ENCODE measurements around the gene RGS3.

DNA sequence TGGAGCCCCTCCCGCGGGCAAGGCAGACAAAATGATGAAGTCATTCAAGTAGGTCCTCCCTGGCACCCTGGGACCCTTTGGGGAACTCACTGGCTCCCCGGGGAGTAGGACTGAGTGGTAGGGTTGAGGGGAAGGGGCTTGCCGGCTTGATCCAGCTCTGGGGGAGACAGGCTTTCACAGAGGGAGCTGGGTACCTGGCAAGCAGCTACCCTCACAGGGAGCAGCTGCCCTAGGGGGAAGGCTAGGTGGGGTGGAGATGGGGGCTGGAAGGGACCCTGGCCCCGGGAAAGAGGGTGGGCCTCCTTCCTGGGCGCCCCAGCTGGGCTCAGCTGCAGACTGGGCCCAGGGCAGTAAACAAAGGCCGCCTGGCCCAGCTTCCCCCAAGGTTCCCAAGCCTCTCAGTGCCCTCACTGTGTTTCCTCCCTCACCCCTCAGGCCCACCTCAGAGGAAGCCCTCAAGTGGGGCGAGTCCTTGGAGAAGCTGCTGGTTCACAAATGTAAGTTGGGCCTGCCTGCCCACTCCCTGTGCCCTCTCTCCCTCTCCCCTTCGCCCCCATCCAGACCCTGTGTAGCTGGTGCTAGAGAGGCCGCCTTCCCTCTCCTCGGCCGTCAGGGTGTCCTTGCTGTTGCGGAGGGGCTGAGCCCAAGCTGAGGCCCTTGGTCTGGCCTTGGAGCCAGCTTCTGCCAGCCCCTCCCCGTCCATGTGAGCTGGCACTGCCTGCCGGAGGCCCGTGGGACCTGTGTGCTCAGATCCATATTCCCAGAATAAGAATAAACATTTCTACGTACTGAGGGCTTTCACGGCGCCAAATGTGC, 131.2 kb downstream of the RGS3 start:
- TF ChIP-seq ZNF549 (tag by site-specific recombination; IDR thresholded peaks at IDR 0.05) (no peak), PRDM1 (tag by site-specific recombination; IDR thresholded peaks at IDR 0.05) (no peak), ZBTB1 (tag by site-specific recombination; IDR thresholded peaks at IDR 0.05) (no peak), ZNF354C (tag by site-specific recombination; IDR thresholded peaks at IDR 0.05; ENCODE audit: borderline replicate concordance, low read depth) (no peak), ZNF423 (tag by site-specific recombination; IDR thresholded peaks at IDR 0.05) (no peak), FEZF1 (tag by site-specific recombination; IDR thresholded peaks at IDR 0.05) (no peak), HOXA7 (CRISPR knock-in tag; IDR thresholded peaks at IDR 0.05; ENCODE audit: borderline replicate concordance) (no peak), ZNF747 (tag by site-specific recombination; IDR thresholded peaks at IDR 0.05) (no peak), BCL11A (tag by site-specific recombination; IDR thresholded peaks at IDR 0.05; ENCODE audit: low read depth) (no peak), ZNF785 (tag by site-specific recombination; IDR thresholded peaks at IDR 0.05) (no peak)
- TF ChIP-seq, protein P1, sequence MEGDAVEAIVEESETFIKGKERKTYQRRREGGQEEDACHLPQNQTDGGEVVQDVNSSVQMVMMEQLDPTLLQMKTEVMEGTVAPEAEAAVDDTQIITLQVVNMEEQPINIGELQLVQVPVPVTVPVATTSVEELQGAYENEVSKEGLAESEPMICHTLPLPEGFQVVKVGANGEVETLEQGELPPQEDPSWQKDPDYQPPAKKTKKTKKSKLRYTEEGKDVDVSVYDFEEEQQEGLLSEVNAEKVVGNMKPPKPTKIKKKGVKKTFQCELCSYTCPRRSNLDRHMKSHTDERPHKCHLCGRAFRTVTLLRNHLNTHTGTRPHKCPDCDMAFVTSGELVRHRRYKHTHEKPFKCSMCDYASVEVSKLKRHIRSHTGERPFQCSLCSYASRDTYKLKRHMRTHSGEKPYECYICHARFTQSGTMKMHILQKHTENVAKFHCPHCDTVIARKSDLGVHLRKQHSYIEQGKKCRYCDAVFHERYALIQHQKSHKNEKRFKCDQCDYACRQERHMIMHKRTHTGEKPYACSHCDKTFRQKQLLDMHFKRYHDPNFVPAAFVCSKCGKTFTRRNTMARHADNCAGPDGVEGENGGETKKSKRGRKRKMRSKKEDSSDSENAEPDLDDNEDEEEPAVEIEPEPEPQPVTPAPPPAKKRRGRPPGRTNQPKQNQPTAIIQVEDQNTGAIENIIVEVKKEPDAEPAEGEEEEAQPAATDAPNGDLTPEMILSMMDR (tag by site-specific recombination; IDR thresholded peaks at IDR 0.05): no peak
- TF ChIP-seq, protein P2, sequence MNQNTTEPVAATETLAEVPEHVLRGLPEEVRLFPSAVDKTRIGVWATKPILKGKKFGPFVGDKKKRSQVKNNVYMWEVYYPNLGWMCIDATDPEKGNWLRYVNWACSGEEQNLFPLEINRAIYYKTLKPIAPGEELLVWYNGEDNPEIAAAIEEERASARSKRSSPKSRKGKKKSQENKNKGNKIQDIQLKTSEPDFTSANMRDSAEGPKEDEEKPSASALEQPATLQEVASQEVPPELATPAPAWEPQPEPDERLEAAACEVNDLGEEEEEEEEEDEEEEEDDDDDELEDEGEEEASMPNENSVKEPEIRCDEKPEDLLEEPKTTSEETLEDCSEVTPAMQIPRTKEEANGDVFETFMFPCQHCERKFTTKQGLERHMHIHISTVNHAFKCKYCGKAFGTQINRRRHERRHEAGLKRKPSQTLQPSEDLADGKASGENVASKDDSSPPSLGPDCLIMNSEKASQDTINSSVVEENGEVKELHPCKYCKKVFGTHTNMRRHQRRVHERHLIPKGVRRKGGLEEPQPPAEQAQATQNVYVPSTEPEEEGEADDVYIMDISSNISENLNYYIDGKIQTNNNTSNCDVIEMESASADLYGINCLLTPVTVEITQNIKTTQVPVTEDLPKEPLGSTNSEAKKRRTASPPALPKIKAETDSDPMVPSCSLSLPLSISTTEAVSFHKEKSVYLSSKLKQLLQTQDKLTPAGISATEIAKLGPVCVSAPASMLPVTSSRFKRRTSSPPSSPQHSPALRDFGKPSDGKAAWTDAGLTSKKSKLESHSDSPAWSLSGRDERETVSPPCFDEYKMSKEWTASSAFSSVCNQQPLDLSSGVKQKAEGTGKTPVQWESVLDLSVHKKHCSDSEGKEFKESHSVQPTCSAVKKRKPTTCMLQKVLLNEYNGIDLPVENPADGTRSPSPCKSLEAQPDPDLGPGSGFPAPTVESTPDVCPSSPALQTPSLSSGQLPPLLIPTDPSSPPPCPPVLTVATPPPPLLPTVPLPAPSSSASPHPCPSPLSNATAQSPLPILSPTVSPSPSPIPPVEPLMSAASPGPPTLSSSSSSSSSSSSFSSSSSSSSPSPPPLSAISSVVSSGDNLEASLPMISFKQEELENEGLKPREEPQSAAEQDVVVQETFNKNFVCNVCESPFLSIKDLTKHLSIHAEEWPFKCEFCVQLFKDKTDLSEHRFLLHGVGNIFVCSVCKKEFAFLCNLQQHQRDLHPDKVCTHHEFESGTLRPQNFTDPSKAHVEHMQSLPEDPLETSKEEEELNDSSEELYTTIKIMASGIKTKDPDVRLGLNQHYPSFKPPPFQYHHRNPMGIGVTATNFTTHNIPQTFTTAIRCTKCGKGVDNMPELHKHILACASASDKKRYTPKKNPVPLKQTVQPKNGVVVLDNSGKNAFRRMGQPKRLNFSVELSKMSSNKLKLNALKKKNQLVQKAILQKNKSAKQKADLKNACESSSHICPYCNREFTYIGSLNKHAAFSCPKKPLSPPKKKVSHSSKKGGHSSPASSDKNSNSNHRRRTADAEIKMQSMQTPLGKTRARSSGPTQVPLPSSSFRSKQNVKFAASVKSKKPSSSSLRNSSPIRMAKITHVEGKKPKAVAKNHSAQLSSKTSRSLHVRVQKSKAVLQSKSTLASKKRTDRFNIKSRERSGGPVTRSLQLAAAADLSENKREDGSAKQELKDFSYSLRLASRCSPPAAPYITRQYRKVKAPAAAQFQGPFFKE (tag by site-specific recombination; IDR thresholded peaks at IDR 0.05; ENCODE audit: borderline replicate concordance): no peak
- TF ChIP-seq, protein P3, sequence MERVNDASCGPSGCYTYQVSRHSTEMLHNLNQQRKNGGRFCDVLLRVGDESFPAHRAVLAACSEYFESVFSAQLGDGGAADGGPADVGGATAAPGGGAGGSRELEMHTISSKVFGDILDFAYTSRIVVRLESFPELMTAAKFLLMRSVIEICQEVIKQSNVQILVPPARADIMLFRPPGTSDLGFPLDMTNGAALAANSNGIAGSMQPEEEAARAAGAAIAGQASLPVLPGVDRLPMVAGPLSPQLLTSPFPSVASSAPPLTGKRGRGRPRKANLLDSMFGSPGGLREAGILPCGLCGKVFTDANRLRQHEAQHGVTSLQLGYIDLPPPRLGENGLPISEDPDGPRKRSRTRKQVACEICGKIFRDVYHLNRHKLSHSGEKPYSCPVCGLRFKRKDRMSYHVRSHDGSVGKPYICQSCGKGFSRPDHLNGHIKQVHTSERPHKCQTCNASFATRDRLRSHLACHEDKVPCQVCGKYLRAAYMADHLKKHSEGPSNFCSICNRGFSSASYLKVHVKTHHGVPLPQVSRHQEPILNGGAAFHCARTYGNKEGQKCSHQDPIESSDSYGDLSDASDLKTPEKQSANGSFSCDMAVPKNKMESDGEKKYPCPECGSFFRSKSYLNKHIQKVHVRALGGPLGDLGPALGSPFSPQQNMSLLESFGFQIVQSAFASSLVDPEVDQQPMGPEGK (tag by site-specific recombination; IDR thresholded peaks at IDR 0.05): no peak

Data from HEK293 (cell line).